Left colon (tissue), 2 donors: ENCODE data around the gene RUFY2. TPM values are rescaled to one million over a fixed set of nuclear protein-coding genes. Genes with fewer than 3 reads are reported as not detected.

ENCODE experiments used
- ATAC-seq: fragments of 200-7000 bp; cut with Tn5 transposase; one replicate; pipeline ENCODE4 v1.9.1; 2020; ENCODE audit warnings: mild to moderate bottlenecking, moderate library complexity
- DNase-seq, 2 donors: peaks; one replicate each; pipeline ENCODE4 v3.0.0-alpha.2; 2020
- intact Hi-C, 2 donors: fragments of 100-400 bp; cut with DNase I in 1 of 2; cut with micrococcal nuclease in 1 of 2; formaldehyde crosslinking; loops; one replicate each; pipeline versions ENCODE4 v1.11.2 to v1.14.0; 2022; cut with DNase I, micrococcal nuclease
- total RNA-seq, 2 donors: library from RNA; stranded (reverse); fragmentation: NEBNext Ultra II Directional; extraction: Animal tissue kit (Norgen Biotek cat#: 25700); gene quantifications; one replicate each; pipeline ENCODE4 v1.2.1, GENCODE V29; 2021
- donor health status: DM: no; HTN: no; CAD: no.
- donor health status: DM: yes; HTN: yes; CAD: no.

RUFY2 gene
- total RNA-seq, 2 donors from 2014 or later: 21.1 to 22.7 TPM

- ATAC-seq (no peak), DNase-seq (no peak)
- intact Hi-C loops: no loop called here
These were observed 40.5 kb downstream of the RUFY2 start for GRCh38 chr10:68366600-68366999.

GRCh38 chr10:68365611-68366010 lies 41.5 kb downstream of the RUFY2 start:
- no peak for ATAC-seq
- intact Hi-C loops: no loop called here
- no peak for DNase-seq

GRCh38 chr10:68364101-68364886 lies 42.8 kb downstream of the RUFY2 start:
- intact Hi-C loops: no loop called here
- DNase-seq: no peak
- ATAC-seq: no peak

- intact Hi-C loops: no loop called here
- DNase-seq (no peak), ATAC-seq (no peak)
These were observed 44.5 kb downstream of the RUFY2 start for GRCh38 chr10:68362590-68362989.

- ATAC-seq: no peak
- no peak for DNase-seq
- intact Hi-C loops: no loop called here
These were observed 47.9 kb downstream of the RUFY2 start for GRCh38 chr10:68359189-68359588.

GRCh38 chr10:68353537-68353936 lies 53.5 kb downstream of the RUFY2 start:
- ATAC-seq: no peak
- no peak for DNase-seq
- intact Hi-C loops: no loop called here

- intact Hi-C loops: no loop called here
- peak in 1 of 2 donors; percentile 22 for DNase-seq
- ATAC-seq: peak; percentile 74
These were observed 58.8 kb downstream of the RUFY2 start for GRCh38 chr10:68348265-68348741.

GRCh38 chr10:68346774-68347173 lies 60.3 kb downstream of the RUFY2 start:
- ATAC-seq (no peak), DNase-seq (no peak)
- intact Hi-C loops: no loop called here

- no peak for ATAC-seq
- DNase-seq: no peak
- intact Hi-C loops: no loop called here
These were observed 61.5 kb downstream of the RUFY2 start for GRCh38 chr10:68345621-68346020.

- DNase-seq: no peak
- ATAC-seq: no peak
- intact Hi-C loops: no loop called here
These were observed 64.1 kb downstream of the RUFY2 start for GRCh38 chr10:68342909-68343516.

GRCh38 chr10:68340358-68341080 lies 66.6 kb downstream of the RUFY2 start:
- ATAC-seq (no peak), DNase-seq (no peak)
- intact Hi-C loops: no loop called here

- ATAC-seq (no peak), DNase-seq (no peak)
- intact Hi-C loops: no loop called here
These were observed 70.2 kb downstream of the RUFY2 start for GRCh38 chr10:68336754-68337351.

- ATAC-seq (no peak), DNase-seq (no peak)
- intact Hi-C loops: no loop called here
These were observed 72.2 kb downstream of the RUFY2 start for GRCh38 chr10:68334672-68335467.

GRCh38 chr10:68333440-68334431 lies 73.3 kb downstream of the RUFY2 start:
- no peak for ATAC-seq
- intact Hi-C loops: no loop called here
- DNase-seq: no peak

GRCh38 chr10:68333058-68333395 lies 74.0 kb downstream of the RUFY2 start:
- no peak for DNase-seq
- intact Hi-C loops: no loop called here
- no peak for ATAC-seq

GRCh38 chr10:68332259-68333057 lies 74.6 kb downstream of the RUFY2 start, which contains the start of gene PBLD:
TSS of gene PBLD (minus strand) at chr10:68332928. CDS start at chr10:68306844, 26,084 bp downstream.
- intact Hi-C loops: no loop called here
- ATAC-seq (peak; percentile 55), DNase-seq (peak; percentile 80 to 81)
